Spleen (tissue), 11 donors: ENCODE results near the gene TAF1D. TPM values are rescaled to one million over a fixed set of nuclear protein-coding genes. Genes with fewer than 3 reads are reported as not detected.

Experiments used
- DNase-seq: peaks from one replicate; pipeline ENCODE4 v3.0.0-alpha.2; 2020
- H3K27ac ChIP-seq, 8 donors: fragments of 200-600 bp; sonication (generic) in 7 of 8; 1 replicate in 4 of 8; 2 replicates in 4 of 8; pipeline versions ENCODE4 v1.5.0 to v1.8.0; 2016 to 2021; ENCODE audit warnings: inconsistent platforms in 4 of 8, mild to moderate bottlenecking in 4 of 8, moderate library complexity in 1 of 8
- H3K27me3 ChIP-seq, 7 donors: fragments of 200-600 bp; sonication (generic) in 6 of 7; replicated peaks in 1 of 7; 1 replicate in 4 of 7; 2 replicates in 3 of 7; pipeline versions ENCODE4 v1.5.0 to v1.8.0; 2016 to 2021; ENCODE audit warnings: inconsistent platforms in 3 of 7, mild to moderate bottlenecking in 1 of 7
- H3K36me3 ChIP-seq, 6 donors: fragments of 200-600 bp; sonication (generic) in 5 of 6; 1 replicate in 4 of 6; 2 replicates in 2 of 6; pipeline versions ENCODE4 v1.5.0 to v1.8.0; 2016 to 2021; ENCODE audit warnings: inconsistent platforms in 2 of 6
- H3K4me1 ChIP-seq, 6 donors: fragments of 200-600 bp; sonication (generic) in 5 of 6; 1 replicate in 3 of 6; 2 replicates in 3 of 6; pipeline versions ENCODE4 v1.5.0 to v1.8.0; 2016 to 2021; ENCODE audit warnings: inconsistent platforms in 3 of 6
- H3K4me3 ChIP-seq, 8 donors: fragments of 200-600 bp; sonication (generic) in 7 of 8; 1 replicate in 4 of 8; 2 replicates in 4 of 8; pipeline versions ENCODE4 v1.5.0 to v1.8.0; 2016 to 2021; ENCODE audit warnings: inconsistent platforms in 4 of 8, mild to moderate bottlenecking in 4 of 8, moderate library complexity in 2 of 8
- H3K9me3 ChIP-seq, 8 donors: fragments of 200-600 bp; sonication (generic) in 7 of 8; 1 replicate in 4 of 8; 2 replicates in 4 of 8; pipeline versions ENCODE4 v1.5.0 to v1.8.0; 2016 to 2021; ENCODE audit warnings: inconsistent platforms in 4 of 8
- POLR2A ChIP-seq, 3 donors: fragments of 450-650 bp; IDR thresholded peaks; one replicate each; pipeline ENCODE4 v1.5.1; 2017; ENCODE audit warnings: antibody characterized with exemption in 3 of 3, mild to moderate bottlenecking in 1 of 3
- POLR2AphosphoS5 ChIP-seq, 3 donors: sonication (generic); formaldehyde crosslinking; IDR thresholded peaks; one replicate each; pipeline ENCODE4 v1.5.1; 2017; ENCODE audit warnings: antibody characterized with exemption in 3 of 3
- WGBS, 5 donors: extraction: QIAGEN DNeasy Blood & Tissue Kit in 3 of 5; methylation state at CpG; one replicate each; pipeline versions ENCODE4 v1.1.5 to v1.1.7; 2013 to 2018; 5-methylcytosine and 5-hydroxymethylcytosine counted together
- intact Hi-C: fragments of 100-400 bp; cut with DNase I; formaldehyde crosslinking; loops from one replicate; pipeline ENCODE4 v1.15.0; 2023; ENCODE audit warnings: low total_unique reads
- microRNA-seq, 3 donors: library from miRNA; unstranded; fragments of <30 nt; microRNA quantifications; one replicate each; pipeline versions ENCODE4 to v1.1.0, GENCODE V29; 2019 to 2020
- polyA plus RNA-seq, 3 donors: library from polyadenylated mRNA; stranded (reverse); fragments of 200-250 nt; gene quantifications; one replicate each; pipeline ENCODE4 v1.2.1, GENCODE V29; 2013
- small RNA-seq, 4 donors: library from RNA; depleted of rRNA; stranded (forward); fragments of <200 nt; gene quantifications; one replicate each; pipeline ENCODE3, GENCODE V24; 2016
- total RNA-seq, 7 donors: library from RNA; depleted of rRNA in 3 of 7; stranded (reverse); fragments of >200 nt in 3 of 7; fragmentation: NEBNext Ultra II Directional in 4 of 7; extraction: Animal tissue kit (Norgen Biotek cat#: 25700) in 4 of 7; gene quantifications; one replicate each; pipeline versions ENCODE4 v1.1.0 to v1.2.1, GENCODE V29; 2016 to 2021
- TF ChIP-seq, protein P1 (sequence below), 11 experiments: fragments of 200-600 bp in 7 of 11; fragments of 450-650 bp in 4 of 11; sonication (generic) in 4 of 11; IDR thresholded peaks in 8 of 11; conservative IDR thresholded peaks in 3 of 11; 1 replicate in 7 of 11; 2 replicates in 4 of 11; pipeline versions ENCODE4 v1.4.0 to v1.8.0; 2016 to 2021; ENCODE audit warnings: antibody characterized with exemption in 11 of 11, inconsistent platforms in 4 of 11, mild to moderate bottlenecking in 1 of 11
- donor health status: healthy with polysubstance abuse.
- donor health status: DM: no; HTN: no; CAD: no; lungs with moderate emphysema.
- donor health status: DM: no; HTN: no; CAD: no.
- donor health status: Bipolar disorder and iron deficiency.
- donor health status: healthy.
- donor health status: DM: no; HTN: no; CAD: no.
- donor health status: DM: yes; HTN: yes; CAD: no.

TAF1D gene
- total and polyA plus RNA-seq, 10 donors = 99.4 to 244 (median 134) TPM

GRCh38 chr11:93694109-93694508, 47.2 kb downstream of the TAF1D start:
- peaks cover 0 to 6% (median 0%) of the 10 kb centered on the region in 6 donors for H3K4me1 ChIP-seq
- intact Hi-C loops = no loop called here
- TF ChIP-seq POLR2A (IDR thresholded peaks at IDR 0.05) (no peak), POLR2AphosphoS5 (IDR thresholded peaks at IDR 0.05) (no peak)
- TF ChIP-seq, protein P1, sequence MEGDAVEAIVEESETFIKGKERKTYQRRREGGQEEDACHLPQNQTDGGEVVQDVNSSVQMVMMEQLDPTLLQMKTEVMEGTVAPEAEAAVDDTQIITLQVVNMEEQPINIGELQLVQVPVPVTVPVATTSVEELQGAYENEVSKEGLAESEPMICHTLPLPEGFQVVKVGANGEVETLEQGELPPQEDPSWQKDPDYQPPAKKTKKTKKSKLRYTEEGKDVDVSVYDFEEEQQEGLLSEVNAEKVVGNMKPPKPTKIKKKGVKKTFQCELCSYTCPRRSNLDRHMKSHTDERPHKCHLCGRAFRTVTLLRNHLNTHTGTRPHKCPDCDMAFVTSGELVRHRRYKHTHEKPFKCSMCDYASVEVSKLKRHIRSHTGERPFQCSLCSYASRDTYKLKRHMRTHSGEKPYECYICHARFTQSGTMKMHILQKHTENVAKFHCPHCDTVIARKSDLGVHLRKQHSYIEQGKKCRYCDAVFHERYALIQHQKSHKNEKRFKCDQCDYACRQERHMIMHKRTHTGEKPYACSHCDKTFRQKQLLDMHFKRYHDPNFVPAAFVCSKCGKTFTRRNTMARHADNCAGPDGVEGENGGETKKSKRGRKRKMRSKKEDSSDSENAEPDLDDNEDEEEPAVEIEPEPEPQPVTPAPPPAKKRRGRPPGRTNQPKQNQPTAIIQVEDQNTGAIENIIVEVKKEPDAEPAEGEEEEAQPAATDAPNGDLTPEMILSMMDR (IDR thresholded peaks at IDR 0.05 in 8 of 11, conservative IDR thresholded peaks at IDR 0.05 in 3 of 11) = no peak
- H3K27ac ChIP-seq = no peak overlapping the region
- H3K9me3 ChIP-seq = no peaks in the 10 kb centered on the region
- H3K27me3 ChIP-seq = no peaks in the 10 kb centered on the region
- peaks cover 3 to 100% (median 67%) of the 10 kb centered on the region in 6 donors for H3K36me3 ChIP-seq
- DNase-seq = no peak
- H3K4me3 ChIP-seq = no peak overlapping the region
- WGBS, 5 donors = 90 to 98% (median 95%) methylated on average over 2 of the region's 2 CpGs

DNA sequence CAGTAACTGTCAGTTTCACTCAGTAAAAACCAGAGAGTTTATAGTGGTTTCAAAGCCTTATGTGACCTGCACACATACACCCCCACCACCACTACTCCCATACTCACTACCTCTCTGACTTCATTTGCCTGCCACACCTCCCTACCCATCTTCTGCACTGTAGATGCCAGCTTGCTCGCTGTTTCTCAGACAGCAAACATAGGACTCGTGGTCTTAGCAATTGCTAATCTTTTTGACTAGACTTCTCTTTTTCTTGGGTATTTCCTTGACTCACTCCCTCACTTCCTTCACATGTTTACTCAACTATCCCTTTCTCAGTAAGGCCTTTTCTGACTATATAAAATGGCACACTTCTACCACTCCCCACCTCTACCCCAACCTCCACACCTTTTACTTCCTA, 52.1 kb downstream of the TAF1D start:
- peak overlapping the region in 1 of 8 donors; percentile 2 for H3K4me3 ChIP-seq
- intact Hi-C loops = no loop called here
- 40 to 64% (median 51%) methylated on average over 2 of the region's 2 CpGs for WGBS, 5 donors
- TF ChIP-seq POLR2AphosphoS5 (IDR thresholded peaks at IDR 0.05) = no peak
- TF ChIP-seq POLR2A (IDR thresholded peaks at IDR 0.05) = no peak
- TF ChIP-seq, protein P1 (IDR thresholded peaks at IDR 0.05 in 8 of 11, conservative IDR thresholded peaks at IDR 0.05 in 3 of 11) = no peak
- no peaks in the 10 kb centered on the region for H3K9me3 ChIP-seq
- H3K27me3 ChIP-seq = no peaks in the 10 kb centered on the region
- no peak for DNase-seq
- peaks cover 0 to 100% (median 67%) of the 10 kb centered on the region in 6 donors for H3K36me3 ChIP-seq
- H3K27ac ChIP-seq = peak overlapping the region in 5 of 8 donors; percentile 7 to 80 (median 58)
- H3K4me1 ChIP-seq = peaks cover 0 to 12% (median 0%) of the 10 kb centered on the region in 6 donors

DNA sequence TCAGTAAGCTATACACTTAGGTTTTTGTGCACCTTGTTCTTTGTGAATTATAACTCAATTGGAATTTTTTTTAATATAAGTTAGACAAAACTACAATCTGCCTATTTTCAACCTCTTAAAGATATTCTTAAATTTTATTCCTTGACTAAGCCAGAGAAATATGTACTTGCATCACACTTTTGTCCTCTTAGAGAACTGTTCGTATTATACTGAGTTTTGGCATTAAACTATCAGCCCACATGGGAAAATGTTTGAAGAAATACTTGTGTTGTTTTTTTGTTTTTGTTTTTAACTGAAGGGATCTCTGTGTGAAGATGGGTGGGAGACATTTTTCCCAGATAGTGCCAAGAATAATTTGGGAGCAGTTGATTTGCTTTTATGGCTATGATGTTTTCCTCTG, 54.5 kb downstream of the TAF1D start:
- intact Hi-C loops = no loop called here
- peaks cover 0 to 100% (median 76%) of the 10 kb centered on the region in 6 donors for H3K36me3 ChIP-seq
- WGBS, 5 donors = 88 to 94% (median 89%) methylated on average over 1 of the region's 1 CpG
- no peak overlapping the region for H3K27ac ChIP-seq
- H3K9me3 ChIP-seq = no peaks in the 10 kb centered on the region
- no peak overlapping the region for H3K4me3 ChIP-seq
- peaks cover 0 to 12% (median 0%) of the 10 kb centered on the region in 6 donors for H3K4me1 ChIP-seq
- no peak for DNase-seq
- TF ChIP-seq, protein P1 (IDR thresholded peaks at IDR 0.05 in 8 of 11, conservative IDR thresholded peaks at IDR 0.05 in 3 of 11) = no peak
- no peak for TF ChIP-seq POLR2AphosphoS5 (IDR thresholded peaks at IDR 0.05)
- TF ChIP-seq POLR2A (IDR thresholded peaks at IDR 0.05) = no peak
- no peaks in the 10 kb centered on the region for H3K27me3 ChIP-seq

- peaks cover 0 to 100% (median 71%) of the 10 kb centered on the region in 6 donors for H3K36me3 ChIP-seq
Measured at GRCh38 chr11:93686226-93686625, 55.1 kb downstream of the TAF1D start.

More at GRCh38 chr11:93686226-93686625, 55.1 kb downstream of the TAF1D start:
- Histone ChIP-seq H3K4me3 (no peak overlapping the region), H3K27ac (no peak overlapping the region), H3K27me3 (no peaks in the 10 kb centered on the region), H3K4me1 (peaks cover 0 to 12% (median 0%) of the 10 kb centered on the region in 6 donors), H3K9me3 (no peaks in the 10 kb centered on the region)
- no peak for DNase-seq
- TF ChIP-seq, protein P1 (IDR thresholded peaks at IDR 0.05 in 8 of 11, conservative IDR thresholded peaks at IDR 0.05 in 3 of 11) = no peak
- TF ChIP-seq POLR2A (IDR thresholded peaks at IDR 0.05) = no peak
- intact Hi-C loops = no loop called here
- 93 to 100% (median 98%) methylated on average over 2 of the region's 2 CpGs for WGBS, 5 donors

Small RNA genes within 50 kb of the gene (microRNA-seq; reads per million reads assigned to microRNA genes)
- 3.4 to 7.7 (median 5.4) reads per million in 3 donors for gene MIR1304

Small RNA genes within 50 kb of the gene (small RNA-seq; reads per million reads assigned to genes)
- 0 reads per million in 4 donors for gene RF00019
- gene RF00493 = 14.5 to 44.9 (median 26.3) reads per million in 4 donors
- gene SCARNA9 = 0 to 0.12 (median 0.03) reads per million in 4 donors
- gene SNORA1 = 0 reads per million in 4 donors
- 0 reads per million in 4 donors for gene SNORA18
- gene SNORA25 = 0 reads per million in 4 donors
- 0 reads per million in 4 donors for gene SNORA32
- gene SNORA40 = 0 reads per million in 4 donors
- 0 reads per million in 4 donors for gene SNORA8
- gene SNORD5 = 0 reads per million in 4 donors
- gene SNORD6 = 978 to 1,324 (median 1,312) reads per million in 4 donors

Other genes with a start within 250 kb of the TAF1D start
- gene SMCO4, start 198.1 kb downstream of the TAF1D start, total RNA-seq = 10 to 100 TPM; 48.1 to 74.1 (median 52.8) TPM
- 10 to 100 TPM; 21.8 to 71.5 (median 51.1) TPM for gene SMCO4, start 198.1 kb downstream of the TAF1D start, polyA plus RNA-seq
- gene CEP295, start 79.8 kb downstream of the TAF1D start, total RNA-seq = 10 to 100 TPM; 13.4 to 31.5 (median 14.9) TPM
- 10 to 100 TPM in 1 of 3 donors, 1 to 10 TPM in 2; 7.7 to 10.1 (median 8.2) TPM for gene CEP295, start 79.8 kb downstream of the TAF1D start, polyA plus RNA-seq
- gene C11orf54, start 177 bp upstream of the TAF1D start, total RNA-seq = 10 to 100 TPM; 22.5 to 36.3 (median 28.7) TPM
- gene C11orf54, start 177 bp upstream of the TAF1D start, polyA plus RNA-seq = 10 to 100 TPM; 10.5 to 14.4 (median 10.8) TPM
- 10 to 100 TPM; 36.1 to 41.3 (median 37.5) TPM for gene MED17, start 42.8 kb upstream of the TAF1D start, total RNA-seq
- gene MED17, start 42.8 kb upstream of the TAF1D start, polyA plus RNA-seq = 10 to 100 TPM; 10.4 to 13.9 (median 12.1) TPM
- not detected for gene VSTM5, start 109.1 kb upstream of the TAF1D start, total RNA-seq
- not detected for gene VSTM5, start 109.1 kb upstream of the TAF1D start, polyA plus RNA-seq